Progenitor cell of endocrine pancreas (in vitro differentiated cells): ENCODE data around the gene METTL24. TPM values are rescaled to one million over a fixed set of nuclear protein-coding genes. Genes with fewer than 3 reads are reported as not detected.

Experiments used
- DNase-seq: peaks from one replicate; pipeline ENCODE4 v3.0.0; 2021; ENCODE audit warnings: low spot score; ENCODE audit not compliant: unreplicated experiment
- H3K27ac Mint-ChIP-seq: 2 replicates; pipeline ENCODE4 v1.8.0; 2021; ENCODE audit warnings: mild to moderate bottlenecking, moderate library complexity, mixed read lengths
- H3K27me3 Mint-ChIP-seq: 2 replicates; pipeline ENCODE4 v1.8.0; 2021; ENCODE audit warnings: mixed read lengths
- H3K36me3 Mint-ChIP-seq: 2 replicates; pipeline ENCODE4 v1.8.0; 2022; ENCODE audit warnings: mixed read lengths; ENCODE audit not compliant: insufficient read depth
- H3K4me1 Mint-ChIP-seq: 2 replicates; pipeline ENCODE4 v1.8.0; 2021; ENCODE audit warnings: low read depth, mixed read lengths
- H3K4me3 Mint-ChIP-seq: 2 replicates; pipeline ENCODE4 v1.8.0; 2021; ENCODE audit warnings: low read depth, mild to moderate bottlenecking, moderate library complexity, mixed read lengths
- H3K9me3 Mint-ChIP-seq: 2 replicates; pipeline ENCODE4 v1.8.0; 2021; ENCODE audit warnings: low read depth, mixed read lengths
- total RNA-seq: library from RNA; stranded (reverse); gene quantifications from 2 replicates; pipeline ENCODE4 v1.2.1, GENCODE V29; 2021
- TF ChIP-seq, protein P1 (sequence below): fragments of 200-600 bp; sonication (generic); IDR thresholded peaks from one replicate; pipeline ENCODE4 v1.5.0; 2021; ENCODE audit warnings: antibody characterized with exemption, mild to moderate bottlenecking; ENCODE audit not compliant: unreplicated experiment

METTL24 gene
- total RNA-seq, 1 donor from 2014 or later, result 10.0 TPM

GRCh38 chr6:110296241-110297025 is 61.7 kb downstream of the METTL24 start:
- peaks cover 17% of the 10 kb centered on the region for H3K4me1 Mint-ChIP-seq
- H3K4me3 Mint-ChIP-seq, result no peak overlapping the region
- no peak overlapping the region for H3K27ac Mint-ChIP-seq
- H3K9me3 Mint-ChIP-seq, result no peaks in the 10 kb centered on the region
- no peaks in the 10 kb centered on the region for H3K27me3 Mint-ChIP-seq
- H3K36me3 Mint-ChIP-seq, result peaks cover 4% of the 10 kb centered on the region
- TF ChIP-seq, protein P1, sequence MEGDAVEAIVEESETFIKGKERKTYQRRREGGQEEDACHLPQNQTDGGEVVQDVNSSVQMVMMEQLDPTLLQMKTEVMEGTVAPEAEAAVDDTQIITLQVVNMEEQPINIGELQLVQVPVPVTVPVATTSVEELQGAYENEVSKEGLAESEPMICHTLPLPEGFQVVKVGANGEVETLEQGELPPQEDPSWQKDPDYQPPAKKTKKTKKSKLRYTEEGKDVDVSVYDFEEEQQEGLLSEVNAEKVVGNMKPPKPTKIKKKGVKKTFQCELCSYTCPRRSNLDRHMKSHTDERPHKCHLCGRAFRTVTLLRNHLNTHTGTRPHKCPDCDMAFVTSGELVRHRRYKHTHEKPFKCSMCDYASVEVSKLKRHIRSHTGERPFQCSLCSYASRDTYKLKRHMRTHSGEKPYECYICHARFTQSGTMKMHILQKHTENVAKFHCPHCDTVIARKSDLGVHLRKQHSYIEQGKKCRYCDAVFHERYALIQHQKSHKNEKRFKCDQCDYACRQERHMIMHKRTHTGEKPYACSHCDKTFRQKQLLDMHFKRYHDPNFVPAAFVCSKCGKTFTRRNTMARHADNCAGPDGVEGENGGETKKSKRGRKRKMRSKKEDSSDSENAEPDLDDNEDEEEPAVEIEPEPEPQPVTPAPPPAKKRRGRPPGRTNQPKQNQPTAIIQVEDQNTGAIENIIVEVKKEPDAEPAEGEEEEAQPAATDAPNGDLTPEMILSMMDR, result no peak
- DNase-seq, result no peak

GRCh38 chr6:110295451-110296165 is 62.5 kb downstream of the METTL24 start:
- DNase-seq, result no peak
- peaks cover 17% of the 10 kb centered on the region for H3K4me1 Mint-ChIP-seq
- H3K27me3 Mint-ChIP-seq, result no peaks in the 10 kb centered on the region
- H3K9me3 Mint-ChIP-seq, result peaks cover 4% of the 10 kb centered on the region
- peaks cover 5% of the 10 kb centered on the region for H3K36me3 Mint-ChIP-seq
- no peak overlapping the region for H3K27ac Mint-ChIP-seq
- H3K4me3 Mint-ChIP-seq, result no peak overlapping the region
- TF ChIP-seq, protein P1, result no peak

- Mint-ChIP-seq H3K27me3 (no peaks in the 10 kb centered on the region), H3K4me1 (peaks cover 20% of the 10 kb centered on the region), H3K9me3 (peaks cover 12% of the 10 kb centered on the region), H3K27ac (peak overlapping the region; percentile 60), H3K4me3 (peak overlapping the region; percentile 10), H3K36me3 (peaks cover 14% of the 10 kb centered on the region)
- TF ChIP-seq, protein P1, result no peak
- DNase-seq, result no peak
These were observed 70.4 kb downstream of the METTL24 start for GRCh38 chr6:110287462-110288341.

DNA sequence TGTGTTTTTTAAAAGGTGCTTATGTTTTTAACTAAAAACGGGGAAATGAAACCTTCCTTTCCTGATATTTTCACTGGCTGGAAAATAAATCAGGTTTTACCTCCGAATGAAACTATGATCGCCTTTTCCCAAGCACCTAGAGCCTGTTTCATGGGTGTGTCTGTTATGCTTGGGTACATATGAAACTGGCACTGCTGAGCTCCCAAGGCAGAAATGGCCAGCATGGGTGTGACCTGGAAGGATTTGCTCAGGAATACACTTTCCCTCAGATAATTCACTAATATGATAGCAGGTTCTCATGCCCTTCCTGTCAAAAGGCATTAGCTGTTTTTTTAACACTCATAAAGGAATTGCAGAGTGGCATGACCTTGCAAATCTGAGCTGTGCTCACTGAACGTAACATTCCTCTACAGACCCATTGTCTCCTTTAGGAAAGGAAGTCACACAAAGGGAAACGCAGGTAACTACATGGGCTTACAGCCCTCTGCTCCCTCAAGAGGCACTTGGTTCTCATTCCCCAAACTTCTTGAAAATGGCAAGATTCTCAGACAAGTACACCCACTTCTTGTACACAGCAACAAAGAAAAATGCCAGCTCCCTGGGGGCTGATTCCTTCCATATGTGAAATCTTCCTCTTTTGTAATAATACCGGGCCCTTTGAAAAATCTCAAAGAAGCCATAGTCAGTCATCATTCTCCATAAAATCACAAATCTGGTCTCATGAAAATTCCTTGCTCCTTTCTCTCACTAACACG is 72.7 kb downstream of the METTL24 start:
- DNase-seq, result no peak
- Mint-ChIP-seq H3K4me1 (peaks cover 20% of the 10 kb centered on the region), H3K4me3 (no peak overlapping the region), H3K9me3 (peaks cover 8% of the 10 kb centered on the region), H3K36me3 (peaks cover 11% of the 10 kb centered on the region), H3K27ac (peak overlapping the region; percentile 23), H3K27me3 (no peaks in the 10 kb centered on the region)
- TF ChIP-seq, protein P1, result no peak
